ENCODE measurements around the gene CHD5.

DNA sequence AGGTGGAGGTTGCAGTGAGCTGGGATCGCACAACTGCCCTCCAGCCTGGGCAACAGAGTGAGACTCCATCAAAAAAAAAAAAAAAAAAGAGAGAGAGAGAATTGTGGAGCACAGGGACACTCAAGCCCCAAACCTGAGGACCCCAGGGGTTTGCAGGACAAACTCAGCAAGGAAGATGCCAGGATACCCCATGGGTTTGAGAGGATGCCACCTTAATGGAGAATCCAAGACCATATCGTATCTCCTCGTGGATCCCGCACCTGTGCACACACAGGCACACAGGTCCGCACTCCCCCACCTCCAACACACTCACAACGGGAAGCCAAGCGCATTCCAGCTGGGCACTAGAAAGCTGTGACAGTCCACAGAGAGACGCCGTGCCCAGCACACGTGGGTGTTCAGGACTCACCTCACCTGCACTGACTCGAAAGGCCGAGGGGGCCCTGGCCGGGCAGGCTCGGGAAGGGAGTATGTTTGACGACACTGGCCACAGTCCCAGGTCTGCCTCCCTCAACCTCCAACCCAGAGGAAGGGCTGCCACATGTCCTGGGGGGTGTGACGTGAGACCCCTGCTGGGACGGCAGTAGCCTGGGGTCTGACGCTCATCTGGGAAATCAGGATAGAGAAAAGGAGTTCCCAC, 11.1 kb downstream of the CHD5 start:
- TF ChIP-seq CTCF (IDR thresholded peaks at IDR 0.05) (no peak), POLR2A (IDR thresholded peaks at IDR 0.05) (no peak)
